Smooth muscle cell of trachea (primary cell): ENCODE measurements around the gene OTUD7B. TPM values are rescaled to one million over a fixed set of nuclear protein-coding genes. Genes with fewer than 3 reads are reported as not detected.

Experiments used
- total RNA-seq: library from RNA; depleted of rRNA; stranded (reverse); fragments of >200 nt; gene quantifications from 2 replicates; pipeline ENCODE4 v1.2.1, GENCODE V29; 2014

OTUD7B gene
- total RNA-seq = 19.6 and 20.8 TPM in 2 replicates

GRCh38 chr1:150010393-150011115 is at the start of gene OTUD7B:
OTUD7B (minus strand) TSS chr1:150010726; CDS start chr1:149977510, 33,216 bp downstream.

GRCh38 chr1:149936170-149936991 is 74.1 kb downstream of the OTUD7B start, which contains the start of gene MTMR11:
MTMR11 (minus strand) TSS chr1:149936879; CDS start chr1:149936647, 232 bp downstream.

GRCh38 chr1:149927563-149928400 is 82.7 kb downstream of the OTUD7B start, which contains the start of gene SF3B4:
SF3B4 (minus strand) TSS chr1:149927803; CDS start chr1:149927759, 44 bp downstream.

GRCh38 chr1:149917571-149918144 is 92.9 kb downstream of the OTUD7B start, which contains the start of gene SV2A:
SV2A (minus strand) TSS chr1:149917844; CDS start chr1:149913840, 4,004 bp downstream.

GRCh38 chr1:149899460-149900284 is 110.9 kb downstream of the OTUD7B start, which contains the start of gene BOLA1:
BOLA1 (plus strand) TSS chr1:149899568; CDS start chr1:149900060, 492 bp downstream.

Other genes starting within 250 kb of the OTUD7B start
- not detected in 2 replicates for gene FCGR1A, start 228.0 kb downstream of the OTUD7B start, total RNA-seq
- gene BOLA1, start 111.2 kb downstream of the OTUD7B start, total RNA-seq = 11.2 and 12.2 TPM in 2 replicates
- 19.4 and 38.0 TPM in 2 replicates for gene SV2A, start 92.9 kb downstream of the OTUD7B start, total RNA-seq
- 11.4 and 14.4 TPM in 2 replicates for gene SF3B4, start 82.9 kb downstream of the OTUD7B start, total RNA-seq
- 12.2 and 13.2 TPM in 2 replicates for gene MTMR11, start 73.8 kb downstream of the OTUD7B start, total RNA-seq
- gene VPS45, start 57.0 kb upstream of the OTUD7B start, total RNA-seq = 39.0 and 49.9 TPM in 2 replicates
- gene PLEKHO1, start 139.2 kb upstream of the OTUD7B start, total RNA-seq = 48.7 and 63.8 TPM in 2 replicates
- gene ANP32E, start 225.4 kb upstream of the OTUD7B start, total RNA-seq = 11.1 and 32.3 TPM in 2 replicates
- gene CA14, start 247.0 kb upstream of the OTUD7B start, total RNA-seq = not detected in 2 replicates